CD1c-positive myeloid dendritic cell (primary cell): ENCODE results near the gene CACNA1S.

Experiments
- DNase-seq: peaks from one replicate; pipeline ENCODE4 v3.0.0-alpha.2; 2016; ENCODE audit errors: extremely low spot score

CACNA1S gene

GRCh38 chr1:201140235-201140940 is 28.2 kb upstream of the CACNA1S start:
- no peak for DNase-seq

- no peak for DNase-seq
Observed at GRCh38 chr1:201139756-201140155, 27.5 kb upstream of the CACNA1S start.

GRCh38 chr1:201139306-201139705 is 27.1 kb upstream of the CACNA1S start:
- no peak for DNase-seq

GRCh38 chr1:201138311-201138840 is 26.1 kb upstream of the CACNA1S start:
- no peak for DNase-seq

- DNase-seq = no peak
Observed at GRCh38 chr1:201137579-201138310, 25.5 kb upstream of the CACNA1S start.

- no peak for DNase-seq
Observed at GRCh38 chr1:201137024-201137392, 24.8 kb upstream of the CACNA1S start.

- no peak for DNase-seq
Observed at GRCh38 chr1:201136355-201137023, 24.3 kb upstream of the CACNA1S start.

- DNase-seq = no peak
Observed at GRCh38 chr1:201134405-201134804, 22.2 kb upstream of the CACNA1S start.

GRCh38 chr1:201131398-201131797 is 19.2 kb upstream of the CACNA1S start:
- no peak for DNase-seq

- no peak for DNase-seq
Observed at GRCh38 chr1:201128962-201129361, 16.7 kb upstream of the CACNA1S start.

- no peak for DNase-seq
Observed at GRCh38 chr1:201128476-201128875, 16.2 kb upstream of the CACNA1S start.

GRCh38 chr1:201127755-201128455 is 15.7 kb upstream of the CACNA1S start:
- DNase-seq = no peak

GRCh38 chr1:201126832-201127754 is 14.9 kb upstream of the CACNA1S start, which contains the start of gene ASCL5:
ASCL5 (minus strand) TSS chr1:201127184; CDS start chr1:201115372, 11,812 bp downstream.
- no peak for DNase-seq

GRCh38 chr1:201126463-201126831 is 14.2 kb upstream of the CACNA1S start:
- no peak for DNase-seq

GRCh38 chr1:201125800-201126199 is 13.6 kb upstream of the CACNA1S start:
- no peak for DNase-seq

GRCh38 chr1:201125019-201125418 is 12.8 kb upstream of the CACNA1S start:
- no peak for DNase-seq

GRCh38 chr1:201123866-201124265 is 11.6 kb upstream of the CACNA1S start:
- no peak for DNase-seq

GRCh38 chr1:201122321-201122957 is 10.2 kb upstream of the CACNA1S start:
- DNase-seq = no peak

GRCh38 chr1:201119206-201120197 is 7.3 kb upstream of the CACNA1S start:
- peak; percentile 60 for DNase-seq
